Measurements from ENCODE around the gene DUSP23.

The DUSP23 gene

GRCh38 chr1:159828176-159828575 is 47.4 kb downstream of the DUSP23 start:
- Histone ChIP-seq H3K36me3 (ENCODE audit: control insufficient read depth, insufficient read depth, low read length) (no peaks in the 10 kb centered on the region), H3K9ac (ENCODE audit: low read length) (no peak overlapping the region), H3K9me3 (ENCODE audit: control insufficient read depth, insufficient read depth, low read depth, low read length) (no peaks in the 10 kb centered on the region), H3K4me3 (ENCODE audit: low read depth, low read length) (no peak overlapping the region), H3K4me1 (ENCODE audit: control insufficient read depth, insufficient read depth, low read length) (peaks cover 16% of the 10 kb centered on the region), H3K27ac (ENCODE audit: low read depth, low read length) (no peak overlapping the region), H3K27me3 (ENCODE audit: control insufficient read depth, insufficient read depth, low read length) (peaks cover 16% of the 10 kb centered on the region; the same call in 1 of the 2 replicates)

GRCh38 chr1:159828581-159829272 is 48.0 kb downstream of the DUSP23 start:
- Histone ChIP-seq H3K9ac (ENCODE audit: low read length) (no peak overlapping the region), H3K27ac (ENCODE audit: low read depth, low read length) (no peak overlapping the region), H3K9me3 (ENCODE audit: control insufficient read depth, insufficient read depth, low read depth, low read length) (no peaks in the 10 kb centered on the region), H3K27me3 (ENCODE audit: control insufficient read depth, insufficient read depth, low read length) (peaks cover 10% of the 10 kb centered on the region; the same call in 1 of the 2 replicates), H3K4me1 (ENCODE audit: control insufficient read depth, insufficient read depth, low read length) (peaks cover 11% of the 10 kb centered on the region; the same call in 1 of the 2 replicates), H3K36me3 (ENCODE audit: control insufficient read depth, insufficient read depth, low read length) (no peaks in the 10 kb centered on the region), H3K4me3 (ENCODE audit: low read depth, low read length) (no peak overlapping the region)

DNA sequence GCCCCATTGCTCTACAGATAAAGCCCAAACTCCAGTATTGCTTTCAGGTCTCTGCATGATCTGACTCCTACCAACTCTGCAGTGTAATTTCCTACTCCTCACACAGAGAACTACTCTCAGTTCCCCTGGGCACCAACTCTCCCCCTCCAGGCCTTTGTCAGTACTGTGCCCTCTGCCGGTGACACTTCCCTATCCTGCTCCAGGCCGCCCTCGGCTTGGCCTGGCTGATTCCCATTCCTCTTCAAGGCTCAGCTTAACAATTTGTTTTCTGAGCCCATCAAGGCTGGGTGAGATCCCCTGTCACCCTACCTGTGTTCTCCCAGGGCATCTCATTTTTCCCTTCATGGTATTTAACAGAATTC is 48.5 kb downstream of the DUSP23 start:
- no peaks in the 10 kb centered on the region for H3K9me3 ChIP-seq (ENCODE audit: control insufficient read depth, insufficient read depth, low read depth, low read length)
- H3K4me1 ChIP-seq (ENCODE audit: control insufficient read depth, insufficient read depth, low read length): peaks cover 8% of the 10 kb centered on the region; the same call in 1 of the 2 replicates
- no peak overlapping the region for H3K27ac ChIP-seq (ENCODE audit: low read depth, low read length)
- peaks cover 7% of the 10 kb centered on the region; the same call in 1 of the 2 replicates for H3K27me3 ChIP-seq (ENCODE audit: control insufficient read depth, insufficient read depth, low read length)
- no peak overlapping the region for H3K9ac ChIP-seq (ENCODE audit: low read length)
- H3K4me3 ChIP-seq (ENCODE audit: low read depth, low read length): no peak overlapping the region
- H3K36me3 ChIP-seq (ENCODE audit: control insufficient read depth, insufficient read depth, low read length): no peaks in the 10 kb centered on the region

DNA sequence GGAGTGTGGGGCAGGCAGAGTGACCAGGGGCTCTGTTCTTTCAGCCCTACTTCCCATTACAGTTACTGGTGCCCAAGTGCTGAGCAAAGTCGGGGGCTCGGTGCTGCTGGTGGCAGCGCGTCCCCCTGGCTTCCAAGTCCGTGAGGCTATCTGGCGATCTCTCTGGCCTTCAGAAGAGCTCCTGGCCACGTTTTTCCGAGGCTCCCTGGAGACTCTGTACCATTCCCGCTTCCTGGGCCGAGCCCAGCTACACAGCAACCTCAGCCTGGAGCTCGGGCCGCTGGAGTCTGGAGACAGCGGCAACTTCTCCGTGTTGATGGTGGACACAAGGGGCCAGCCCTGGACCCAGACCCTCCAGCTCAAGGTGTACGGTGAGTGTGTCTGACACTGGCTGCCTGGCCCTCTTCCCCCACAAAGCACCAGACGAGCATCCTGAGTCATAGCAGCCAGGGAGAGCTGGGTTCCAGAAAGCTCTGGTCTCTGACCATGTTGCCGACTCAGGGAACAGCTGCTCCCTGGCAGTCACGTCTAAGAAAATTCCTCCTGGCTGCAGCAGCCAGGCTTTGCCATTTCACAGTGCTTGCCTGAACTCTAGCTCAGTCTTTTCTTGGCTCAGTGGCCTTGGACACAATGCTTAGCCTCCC is 49.2 kb downstream of the DUSP23 start:
- Histone ChIP-seq H3K36me3 (ENCODE audit: control insufficient read depth, insufficient read depth, low read length) (no peaks in the 10 kb centered on the region), H3K4me1 (ENCODE audit: control insufficient read depth, insufficient read depth, low read length) (peaks cover 8% of the 10 kb centered on the region; the same call in 1 of the 2 replicates), H3K27ac (ENCODE audit: low read depth, low read length) (no peak overlapping the region), H3K9me3 (ENCODE audit: control insufficient read depth, insufficient read depth, low read depth, low read length) (no peaks in the 10 kb centered on the region), H3K9ac (ENCODE audit: low read length) (no peak overlapping the region), H3K27me3 (ENCODE audit: control insufficient read depth, insufficient read depth, low read length) (peaks cover 4% of the 10 kb centered on the region; the same call in 1 of the 2 replicates), H3K4me3 (ENCODE audit: low read depth, low read length) (no peak overlapping the region)

GRCh38 chr1:159830722-159831121 is 50.0 kb downstream of the DUSP23 start:
- Histone ChIP-seq H3K4me3 (ENCODE audit: low read depth, low read length) (no peak overlapping the region), H3K27ac (ENCODE audit: low read depth, low read length) (no peak overlapping the region), H3K9me3 (ENCODE audit: control insufficient read depth, insufficient read depth, low read depth, low read length) (no peaks in the 10 kb centered on the region), H3K9ac (ENCODE audit: low read length) (no peak overlapping the region), H3K36me3 (ENCODE audit: control insufficient read depth, insufficient read depth, low read length) (no peaks in the 10 kb centered on the region), H3K4me1 (ENCODE audit: control insufficient read depth, insufficient read depth, low read length) (peaks cover 8% of the 10 kb centered on the region; the same call in 1 of the 2 replicates), H3K27me3 (ENCODE audit: control insufficient read depth, insufficient read depth, low read length) (peaks cover 4% of the 10 kb centered on the region; the same call in 1 of the 2 replicates)

- peaks cover under 1% of the 10 kb centered on the region; the same call in 1 of the 2 replicates for H3K27me3 ChIP-seq (ENCODE audit: control insufficient read depth, insufficient read depth, low read length)
- no peak overlapping the region for H3K4me3 ChIP-seq (ENCODE audit: low read depth, low read length)
- no peaks in the 10 kb centered on the region for H3K9me3 ChIP-seq (ENCODE audit: control insufficient read depth, insufficient read depth, low read depth, low read length)
- H3K27ac ChIP-seq (ENCODE audit: low read depth, low read length): no peak overlapping the region
- no peaks in the 10 kb centered on the region for H3K36me3 ChIP-seq (ENCODE audit: control insufficient read depth, insufficient read depth, low read length)
- peaks cover 8% of the 10 kb centered on the region; the same call in 1 of the 2 replicates for H3K4me1 ChIP-seq (ENCODE audit: control insufficient read depth, insufficient read depth, low read length)
- no peak overlapping the region for H3K9ac ChIP-seq (ENCODE audit: low read length)
These were observed 50.8 kb downstream of the DUSP23 start for GRCh38 chr1:159831412-159832141.
